GM20000 (cell line): ENCODE measurements around the gene SPRY4.

Source experiments
- DNase-seq: peaks from one replicate; pipeline ENCODE4 v3.0.0; 2012; ENCODE audit warnings: low spot score
- CTCF ChIP-seq: IDR thresholded peaks from 2 replicates; pipeline ENCODE4 v1.5.1; 2012; ENCODE audit warnings: mild to moderate bottlenecking, control low read depth; ENCODE audit errors: extremely low read depth, missing control alignments

SPRY4 gene

GRCh38 chr5:142313275-142313674, 11.5 kb downstream of the SPRY4 start:
- no peak for TF ChIP-seq CTCF
- DNase-seq, result no peak

DNA sequence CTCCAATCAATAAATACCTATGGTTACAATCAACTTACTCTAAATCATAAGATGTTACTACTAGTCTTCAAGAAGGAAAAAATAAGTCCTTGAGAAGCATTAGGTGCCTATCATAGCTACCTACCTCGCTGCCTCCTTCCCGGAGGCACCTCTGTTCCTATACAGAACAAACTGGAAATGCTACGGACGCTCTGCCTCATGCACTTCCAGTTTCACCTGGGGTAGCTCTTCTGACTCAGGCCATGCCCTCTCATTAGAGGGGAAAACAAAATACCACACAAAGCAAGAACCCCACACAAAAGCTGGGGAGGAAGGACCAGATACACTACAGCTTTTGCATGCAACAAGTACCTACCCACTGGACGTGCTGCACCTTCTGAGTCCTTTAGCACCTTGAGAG, 12.4 kb downstream of the SPRY4 start:
- DNase-seq, result no peak
- no peak for TF ChIP-seq CTCF

GRCh38 chr5:142311725-142312124, 13.1 kb downstream of the SPRY4 start:
- no peak for DNase-seq
- TF ChIP-seq CTCF, result no peak

- DNase-seq, result no peak
- TF ChIP-seq CTCF, result no peak
Measured at GRCh38 chr5:142310803-142311202, 14.0 kb downstream of the SPRY4 start.

DNA sequence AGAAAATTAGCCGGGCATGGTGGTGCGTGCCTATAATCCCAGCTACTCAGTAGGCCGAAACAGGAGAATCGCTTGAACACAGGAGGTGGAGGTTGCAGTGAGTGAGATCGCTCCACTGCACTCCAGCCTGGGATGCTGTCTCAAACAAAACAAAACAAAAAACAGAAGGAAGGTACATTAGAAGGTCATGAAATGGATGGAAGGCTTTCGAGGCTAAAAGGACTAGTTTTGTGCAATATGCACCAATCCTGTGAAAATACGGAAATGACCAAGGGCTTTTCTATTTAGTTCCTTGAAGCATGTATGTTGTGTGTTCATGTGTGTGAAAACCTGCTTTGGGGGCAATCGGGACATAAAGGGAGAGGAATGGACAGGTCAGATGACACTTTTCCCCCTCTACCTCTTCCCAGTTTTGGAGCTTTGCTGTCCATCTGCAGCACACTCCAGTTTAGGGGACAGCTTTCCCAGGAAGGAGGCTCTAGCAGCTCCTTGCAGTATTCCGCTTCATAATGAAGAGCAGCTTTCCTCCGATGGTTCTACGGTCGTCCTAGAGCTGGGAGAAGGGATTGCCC, 15.0 kb downstream of the SPRY4 start:
- no peak for TF ChIP-seq CTCF
- no peak for DNase-seq

DNA sequence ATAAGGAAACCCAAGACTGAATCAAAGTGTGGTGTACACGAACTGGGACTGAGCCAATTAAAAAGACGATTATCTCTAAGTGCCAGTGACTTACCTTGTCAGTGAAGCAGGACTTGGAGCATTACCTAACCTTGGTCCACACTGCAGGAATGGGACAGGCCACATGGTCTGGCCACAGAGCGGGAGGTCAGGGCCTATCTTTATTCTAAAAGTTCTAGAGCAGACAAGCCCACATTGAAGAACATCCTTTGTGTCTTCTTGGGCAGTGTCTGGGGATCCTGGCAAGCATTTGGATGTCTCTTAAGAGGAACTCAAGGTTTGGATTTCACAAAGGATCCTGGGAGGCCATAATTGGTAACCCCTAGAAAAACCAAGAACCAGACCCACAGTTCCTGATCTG, 16.5 kb downstream of the SPRY4 start:
- DNase-seq, result no peak
- TF ChIP-seq CTCF, result no peak

- no peak for TF ChIP-seq CTCF
- no peak for DNase-seq
Measured at GRCh38 chr5:142307146-142307890, 17.5 kb downstream of the SPRY4 start.
